GM12864 (cell line): Measurements from ENCODE around the gene LIPM.
"Not testable (repeated sequence)": the region's sequence is repeated elsewhere in the genome, so short reads cannot be mapped to it uniquely, and the experiment has no call there.

Source experiments
- DNase-seq: peaks from one replicate; pipeline ENCODE4 v3.0.0-alpha.2; 2011; ENCODE audit warnings: low read depth
- H3K4me3 ChIP-seq: 2 replicates; pipeline ENCODE4 v1.5.1; 2011; ENCODE audit warnings: mild to moderate bottlenecking, low read depth, low read length, control low read depth
- TF ChIP-seq, protein P1 (sequence below): IDR thresholded peaks from 2 replicates; pipeline ENCODE4 v1.5.1; 2011; ENCODE audit warnings: low read depth, mild to moderate bottlenecking, moderate library complexity, low read length, control low read depth, inconsistent platforms; ENCODE audit errors: missing control alignments

LIPM gene

DNA sequence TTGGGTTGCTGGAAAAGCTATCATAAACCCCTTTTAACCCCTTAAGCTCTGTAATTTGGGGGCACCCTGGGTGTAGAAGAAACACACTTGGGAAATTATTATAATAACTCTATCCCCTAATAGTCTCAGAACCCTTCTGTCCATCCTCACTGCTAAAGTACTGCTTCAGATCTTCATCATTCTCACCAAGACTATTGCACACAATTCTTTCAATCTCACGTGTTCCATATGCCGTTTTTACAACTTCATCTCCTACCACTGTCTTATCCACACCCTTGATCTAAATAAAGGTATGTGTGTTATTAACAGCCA lies 33.3 kb downstream of the LIPM start:
- no peak for DNase-seq
- TF ChIP-seq, protein P1, sequence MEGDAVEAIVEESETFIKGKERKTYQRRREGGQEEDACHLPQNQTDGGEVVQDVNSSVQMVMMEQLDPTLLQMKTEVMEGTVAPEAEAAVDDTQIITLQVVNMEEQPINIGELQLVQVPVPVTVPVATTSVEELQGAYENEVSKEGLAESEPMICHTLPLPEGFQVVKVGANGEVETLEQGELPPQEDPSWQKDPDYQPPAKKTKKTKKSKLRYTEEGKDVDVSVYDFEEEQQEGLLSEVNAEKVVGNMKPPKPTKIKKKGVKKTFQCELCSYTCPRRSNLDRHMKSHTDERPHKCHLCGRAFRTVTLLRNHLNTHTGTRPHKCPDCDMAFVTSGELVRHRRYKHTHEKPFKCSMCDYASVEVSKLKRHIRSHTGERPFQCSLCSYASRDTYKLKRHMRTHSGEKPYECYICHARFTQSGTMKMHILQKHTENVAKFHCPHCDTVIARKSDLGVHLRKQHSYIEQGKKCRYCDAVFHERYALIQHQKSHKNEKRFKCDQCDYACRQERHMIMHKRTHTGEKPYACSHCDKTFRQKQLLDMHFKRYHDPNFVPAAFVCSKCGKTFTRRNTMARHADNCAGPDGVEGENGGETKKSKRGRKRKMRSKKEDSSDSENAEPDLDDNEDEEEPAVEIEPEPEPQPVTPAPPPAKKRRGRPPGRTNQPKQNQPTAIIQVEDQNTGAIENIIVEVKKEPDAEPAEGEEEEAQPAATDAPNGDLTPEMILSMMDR, result no peak
- H3K4me3 ChIP-seq, result no peak overlapping the region

- DNase-seq, result not testable (repeated sequence)
Measured at GRCh38 chr10:88837632-88838031, 35.1 kb downstream of the LIPM start.

GRCh38 chr10:88838766-88839350 lies 36.3 kb downstream of the LIPM start:
- no peak overlapping the region for H3K4me3 ChIP-seq
- DNase-seq, result no peak
- TF ChIP-seq, protein P1, result peak; percentile 8

More at GRCh38 chr10:88837632-88838031, 35.1 kb downstream of the LIPM start:
- not testable (repeated sequence) for H3K4me3 ChIP-seq

GRCh38 chr10:88840104-88840503 lies 37.6 kb downstream of the LIPM start:
- H3K4me3 ChIP-seq, result no peak overlapping the region
- TF ChIP-seq, protein P1, result no peak
- no peak for DNase-seq

DNA sequence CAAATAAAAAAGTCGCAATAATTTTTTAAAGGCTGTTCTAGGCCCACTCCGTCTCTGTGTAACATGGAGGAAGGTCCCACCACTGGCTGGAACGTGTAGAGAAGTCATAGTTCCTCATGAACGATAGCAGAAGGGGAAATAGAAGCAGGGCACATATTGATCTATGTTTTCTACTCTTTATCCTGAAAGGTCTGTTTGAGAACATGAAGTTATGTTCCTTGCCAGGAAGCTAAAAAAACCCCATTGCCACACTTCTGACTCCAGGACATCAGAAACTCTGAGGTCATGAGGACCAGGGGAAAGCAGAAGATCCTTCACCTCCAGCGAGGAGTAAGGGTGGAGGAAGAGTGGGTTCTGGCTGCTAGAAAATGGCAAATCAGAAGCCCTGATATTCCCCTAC lies 38.4 kb downstream of the LIPM start:
- TF ChIP-seq, protein P1, result no peak
- DNase-seq, result no peak
- no peak overlapping the region for H3K4me3 ChIP-seq

GRCh38 chr10:88841316-88842111 lies 39.0 kb downstream of the LIPM start:
- TF ChIP-seq, protein P1, result no peak
- no peak overlapping the region for H3K4me3 ChIP-seq
- no peak for DNase-seq

- no peak for DNase-seq
- no peak overlapping the region for H3K4me3 ChIP-seq
- TF ChIP-seq, protein P1, result no peak
Measured at GRCh38 chr10:88843171-88843570, 40.6 kb downstream of the LIPM start.
